Activated naive CD8-positive, alpha-beta T cell treated with anti-CD3 and anti-CD28 coated beads for 36 hours (primary cell): ENCODE results near the gene OTC. TPM values are rescaled to one million over a fixed set of nuclear protein-coding genes. Genes with fewer than 3 reads are reported as not detected.

ENCODE experiments used
- DNase-seq: peaks from one replicate; pipeline ENCODE4 v3.0.0; 2021
- H3K27ac Mint-ChIP-seq: one replicate; pipeline ENCODE4 v1.8.0; 2022; ENCODE audit warnings: mild to moderate bottlenecking, moderate library complexity, mixed read lengths
- H3K27me3 Mint-ChIP-seq: one replicate; pipeline ENCODE4 v1.8.0; 2022; ENCODE audit warnings: mild to moderate bottlenecking, mixed read lengths
- H3K36me3 Mint-ChIP-seq: one replicate; pipeline ENCODE4 v1.8.0; 2021; ENCODE audit warnings: mild to moderate bottlenecking, mixed read lengths
- H3K4me1 Mint-ChIP-seq: one replicate; pipeline ENCODE4 v1.8.0; 2021; ENCODE audit warnings: mixed read lengths
- H3K4me3 Mint-ChIP-seq: one replicate; pipeline ENCODE4 v1.8.0; 2022; ENCODE audit warnings: mild to moderate bottlenecking, moderate library complexity, mixed read lengths
- H3K9me3 Mint-ChIP-seq: one replicate; pipeline ENCODE4 v1.8.0; 2022; ENCODE audit warnings: mixed read lengths
- total RNA-seq, 2 experiments: library from RNA; stranded (reverse); gene quantifications; one replicate each; pipeline ENCODE4 v1.2.3, GENCODE V29; 2021

OTC gene
- total RNA-seq: not detected

DNA sequence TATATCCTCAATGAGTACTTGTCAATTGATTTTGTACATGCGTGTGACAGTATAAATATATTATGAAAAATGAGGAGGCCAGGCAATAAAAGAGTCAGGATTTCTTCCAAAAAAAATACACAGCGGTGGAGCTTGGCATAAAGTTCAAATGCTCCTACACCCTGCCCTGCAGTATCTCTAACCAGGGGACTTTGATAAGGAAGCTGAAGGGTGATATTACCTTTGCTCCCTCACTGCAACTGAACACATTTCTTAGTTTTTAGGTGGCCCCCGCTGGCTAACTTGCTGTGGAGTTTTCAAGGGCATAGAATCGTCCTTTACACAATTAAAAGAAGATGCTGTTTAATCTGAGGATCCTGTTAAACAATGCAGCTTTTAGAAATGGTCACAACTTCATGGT is at the start of gene OTC:
OTC (plus strand) TSS at position 243 of the 400 bp plus-strand sequence; CDS start at position 336, 93 bp downstream.
- H3K27ac Mint-ChIP-seq: no peak within 1 kb of the TSS
- DNase-seq: no peak
- H3K36me3 Mint-ChIP-seq: no peaks in the 10 kb centered on the region
- no peaks in the 10 kb centered on the region for H3K9me3 Mint-ChIP-seq
- no peak within 1 kb of the TSS for H3K4me3 Mint-ChIP-seq
- no peaks in the 10 kb centered on the region for H3K4me1 Mint-ChIP-seq
- peaks cover 7% of the 10 kb centered on the region for H3K27me3 Mint-ChIP-seq

DNA sequence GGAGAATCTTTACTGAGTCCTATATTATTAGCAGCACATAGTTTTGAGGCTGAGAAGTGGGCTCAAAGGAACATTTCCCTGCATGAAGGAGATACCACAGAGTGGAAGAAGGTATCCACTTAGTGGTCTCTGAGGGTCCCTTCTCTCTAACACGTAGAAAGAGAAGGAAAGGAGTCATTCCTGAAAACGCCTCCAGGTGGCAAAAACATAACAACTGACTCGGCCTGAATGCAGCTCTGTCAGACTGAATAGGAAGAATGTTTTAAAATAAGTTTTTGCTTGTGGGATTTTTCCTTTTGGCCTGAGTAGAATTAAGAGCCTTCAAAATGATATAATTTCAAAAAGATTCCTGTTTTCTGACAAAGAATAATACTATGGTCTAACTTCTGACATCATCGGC is 48.4 kb upstream of the OTC start:
- H3K27ac Mint-ChIP-seq: no peak overlapping the region
- no peaks in the 10 kb centered on the region for H3K36me3 Mint-ChIP-seq
- H3K9me3 Mint-ChIP-seq: no peaks in the 10 kb centered on the region
- no peaks in the 10 kb centered on the region for H3K4me1 Mint-ChIP-seq
- H3K27me3 Mint-ChIP-seq: no peaks in the 10 kb centered on the region
- no peak for DNase-seq
- H3K4me3 Mint-ChIP-seq: no peak overlapping the region

DNA sequence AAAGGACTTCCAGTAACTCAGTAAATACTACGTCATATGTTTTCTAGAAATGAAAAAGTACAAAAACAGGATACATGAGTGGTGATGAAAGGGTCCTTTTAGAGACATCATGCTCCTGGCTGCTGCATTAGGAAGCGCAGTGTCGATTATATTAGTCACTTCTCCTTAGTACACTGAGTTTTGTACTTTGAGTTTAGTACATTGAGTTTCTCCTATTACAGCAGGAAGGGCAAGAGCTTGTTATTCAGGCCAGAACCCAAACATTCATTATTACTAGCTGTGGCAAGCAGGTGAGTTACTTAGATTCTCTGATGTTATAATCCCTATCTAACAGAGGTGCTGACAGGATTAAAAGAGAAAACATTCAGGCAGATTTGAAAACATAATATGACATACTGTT is 46.4 kb upstream of the OTC start:
- Mint-ChIP-seq H3K4me1 (no peaks in the 10 kb centered on the region), H3K4me3 (no peak overlapping the region), H3K27me3 (no peaks in the 10 kb centered on the region), H3K9me3 (no peaks in the 10 kb centered on the region), H3K27ac (no peak overlapping the region), H3K36me3 (no peaks in the 10 kb centered on the region)
- DNase-seq: no peak

DNA sequence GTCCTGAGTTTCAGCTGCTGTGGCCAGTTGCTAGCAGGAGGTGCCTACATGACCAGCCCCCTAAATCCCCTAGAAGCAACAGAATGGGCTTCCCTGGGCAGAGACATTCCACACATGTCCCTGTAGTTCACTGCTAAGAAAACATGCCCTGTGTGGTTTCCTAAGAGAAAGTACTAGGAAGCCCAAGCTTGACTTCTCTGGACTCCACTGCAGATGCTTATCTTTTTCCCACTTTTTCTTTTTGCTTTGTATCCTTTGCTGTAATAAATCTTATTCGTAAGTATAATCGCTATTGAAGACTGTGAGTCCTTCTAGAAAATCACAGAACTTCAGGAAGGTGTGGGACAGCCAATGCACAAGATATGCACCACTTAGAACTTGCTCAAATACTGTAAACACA is 40.7 kb upstream of the OTC start:
- Mint-ChIP-seq H3K27me3 (no peaks in the 10 kb centered on the region), H3K27ac (no peak overlapping the region), H3K4me1 (no peaks in the 10 kb centered on the region), H3K4me3 (no peak overlapping the region), H3K36me3 (peaks cover 2% of the 10 kb centered on the region), H3K9me3 (no peaks in the 10 kb centered on the region)
- no peak for DNase-seq

DNA sequence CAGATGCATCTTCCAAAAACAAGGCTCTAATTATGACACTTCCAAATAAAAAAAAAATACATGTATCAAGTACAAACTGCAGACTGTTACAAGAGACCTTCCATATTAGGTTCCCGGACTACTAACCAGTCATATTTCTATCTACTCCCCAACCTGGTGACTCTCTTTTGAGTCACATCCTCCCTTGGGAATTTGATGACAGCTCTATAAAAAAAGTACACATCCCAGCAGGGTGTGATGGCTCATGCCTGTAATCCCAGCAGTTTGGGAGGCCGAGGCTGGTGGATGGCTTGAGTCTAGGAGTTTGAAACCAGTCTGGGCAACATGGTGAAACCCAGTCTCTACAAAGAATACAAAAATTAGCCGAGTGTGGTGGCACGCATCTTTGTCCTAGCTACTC is 40.0 kb upstream of the OTC start:
- peaks cover 2% of the 10 kb centered on the region for H3K36me3 Mint-ChIP-seq
- H3K4me1 Mint-ChIP-seq: no peaks in the 10 kb centered on the region
- no peaks in the 10 kb centered on the region for H3K27me3 Mint-ChIP-seq
- H3K4me3 Mint-ChIP-seq: no peak overlapping the region
- no peak for DNase-seq
- H3K9me3 Mint-ChIP-seq: no peaks in the 10 kb centered on the region
- H3K27ac Mint-ChIP-seq: no peak overlapping the region

DNA sequence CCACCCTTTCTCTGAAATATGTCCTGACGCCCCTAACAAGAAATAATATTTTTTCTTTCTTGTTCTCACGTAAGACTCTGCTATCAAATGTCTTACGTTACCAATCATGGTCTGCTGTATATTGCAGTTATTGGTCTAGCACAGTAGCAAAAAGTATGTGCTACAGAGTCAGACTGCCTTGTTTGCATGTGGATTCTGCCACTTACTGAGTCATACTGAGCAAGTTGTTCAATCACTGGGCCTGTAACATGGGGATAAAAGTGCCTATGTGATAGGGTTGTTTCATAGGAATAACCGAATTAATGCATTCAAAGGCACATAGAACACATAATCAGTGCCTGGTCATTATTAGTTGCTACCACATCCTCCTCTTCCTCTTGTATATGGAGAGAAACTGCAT is 39.2 kb upstream of the OTC start:
- Mint-ChIP-seq H3K4me1 (no peaks in the 10 kb centered on the region), H3K27ac (no peak overlapping the region), H3K27me3 (no peaks in the 10 kb centered on the region), H3K36me3 (peaks cover 2% of the 10 kb centered on the region), H3K4me3 (no peak overlapping the region), H3K9me3 (no peaks in the 10 kb centered on the region)
- no peak for DNase-seq

DNA sequence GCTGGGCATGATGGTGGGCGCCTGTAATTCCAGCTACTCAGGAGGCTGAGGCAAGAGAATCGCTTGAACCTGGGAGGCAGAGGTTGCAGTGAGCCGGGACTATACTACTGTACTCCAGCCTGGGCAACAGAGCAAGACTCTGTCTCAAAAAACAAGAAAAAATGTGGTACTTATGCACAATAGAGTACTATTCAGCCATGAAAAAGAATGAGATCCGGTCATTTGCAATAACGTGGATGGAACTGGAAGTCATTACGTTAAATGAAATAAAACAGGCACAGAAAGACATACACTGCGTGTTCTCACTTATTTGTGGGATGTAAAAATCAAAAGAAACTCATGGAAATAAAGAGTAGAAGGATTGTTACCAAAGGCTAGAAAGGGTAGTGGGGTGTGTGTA is 37.2 kb upstream of the OTC start:
- H3K4me3 Mint-ChIP-seq: no peak overlapping the region
- DNase-seq: no peak
- no peaks in the 10 kb centered on the region for H3K4me1 Mint-ChIP-seq
- no peaks in the 10 kb centered on the region for H3K27me3 Mint-ChIP-seq
- H3K36me3 Mint-ChIP-seq: peaks cover 2% of the 10 kb centered on the region
- no peak overlapping the region for H3K27ac Mint-ChIP-seq
- H3K9me3 Mint-ChIP-seq: no peaks in the 10 kb centered on the region

DNA sequence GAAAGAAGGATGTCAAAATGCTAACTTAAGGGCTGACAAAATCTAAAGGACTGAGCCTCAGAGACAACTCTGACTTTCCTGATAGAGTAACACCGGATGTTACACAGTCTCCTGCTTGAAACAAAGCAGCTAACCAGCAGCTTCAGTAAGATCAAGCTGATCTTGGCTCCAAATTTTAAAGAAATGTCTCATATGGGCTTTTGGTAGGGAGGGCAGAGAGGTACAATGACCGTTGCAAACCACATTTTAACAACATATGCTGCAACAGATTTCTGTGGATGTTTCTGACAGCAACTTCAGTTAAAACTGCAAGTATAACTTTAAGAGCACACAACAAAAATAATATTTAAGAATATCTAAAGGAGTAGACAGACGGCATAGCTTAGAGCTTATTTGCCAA is 34.2 kb upstream of the OTC start:
- no peaks in the 10 kb centered on the region for H3K9me3 Mint-ChIP-seq
- peaks cover 2% of the 10 kb centered on the region for H3K36me3 Mint-ChIP-seq
- H3K27ac Mint-ChIP-seq: no peak overlapping the region
- no peak for DNase-seq
- H3K4me3 Mint-ChIP-seq: no peak overlapping the region
- H3K27me3 Mint-ChIP-seq: no peaks in the 10 kb centered on the region
- H3K4me1 Mint-ChIP-seq: no peaks in the 10 kb centered on the region

DNA sequence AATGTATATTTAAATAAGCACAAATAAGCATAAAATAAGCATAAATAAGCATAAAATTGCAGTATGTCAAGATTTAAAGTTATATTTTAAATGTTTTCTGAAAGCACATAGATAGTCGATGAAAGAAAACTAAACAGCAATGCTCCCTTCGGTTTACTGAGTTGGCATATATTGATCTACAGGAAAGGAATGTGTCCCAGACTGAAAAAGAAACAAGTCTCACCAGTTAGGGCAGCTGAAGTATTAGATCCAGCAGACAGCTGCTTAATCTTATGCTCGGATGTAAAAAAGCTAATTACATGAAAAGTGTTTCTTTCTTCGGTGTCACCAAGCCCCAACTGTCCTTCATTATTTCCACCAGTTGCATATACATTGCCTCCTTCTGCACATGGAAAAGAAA is 33.8 kb upstream of the OTC start:
- no peak overlapping the region for H3K4me3 Mint-ChIP-seq
- no peaks in the 10 kb centered on the region for H3K27me3 Mint-ChIP-seq
- DNase-seq: no peak
- peaks cover 2% of the 10 kb centered on the region for H3K36me3 Mint-ChIP-seq
- H3K27ac Mint-ChIP-seq: no peak overlapping the region
- H3K9me3 Mint-ChIP-seq: no peaks in the 10 kb centered on the region
- H3K4me1 Mint-ChIP-seq: peaks cover 2% of the 10 kb centered on the region

DNA sequence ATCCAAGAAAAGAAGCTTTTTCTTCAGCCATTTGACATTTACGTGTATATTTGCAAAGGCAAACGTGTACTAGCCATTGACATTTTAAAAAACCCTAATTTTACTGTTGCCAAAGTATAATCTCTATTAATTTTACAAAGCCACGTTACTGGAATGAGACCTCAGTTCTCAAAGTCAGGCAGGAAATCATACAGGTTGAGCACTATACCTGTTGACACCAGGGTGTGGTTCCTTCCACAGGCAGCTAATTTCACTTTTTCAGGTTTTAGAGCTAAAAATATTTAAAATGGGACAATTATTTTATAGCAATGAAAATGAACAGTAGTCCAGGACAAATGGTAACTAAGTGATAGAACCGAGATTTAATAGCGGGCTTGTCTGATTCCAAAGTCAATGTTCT is 31.6 kb upstream of the OTC start:
- no peak for DNase-seq
- Mint-ChIP-seq H3K27ac (no peak overlapping the region), H3K36me3 (no peaks in the 10 kb centered on the region), H3K27me3 (no peaks in the 10 kb centered on the region), H3K4me1 (peaks cover 7% of the 10 kb centered on the region), H3K9me3 (no peaks in the 10 kb centered on the region), H3K4me3 (no peak overlapping the region)

DNA sequence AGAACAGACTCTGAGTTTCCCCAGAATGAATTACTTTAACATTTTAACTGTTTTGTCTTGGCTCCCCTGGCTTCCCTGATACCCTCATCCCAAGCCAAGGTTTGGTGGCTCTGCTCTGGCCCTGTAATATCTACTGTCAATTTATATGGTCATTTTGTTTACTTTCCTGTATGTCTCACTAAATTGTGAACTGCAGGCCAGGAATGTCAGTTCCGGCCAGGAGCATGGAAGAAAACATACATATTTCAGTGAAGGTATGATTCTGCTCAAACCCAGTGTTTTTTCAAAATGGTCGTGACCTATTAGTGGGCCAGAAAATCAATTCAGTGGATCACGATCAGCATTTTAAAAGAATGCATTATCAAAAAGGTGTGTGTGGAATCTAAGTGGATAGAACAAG is 26.3 kb upstream of the OTC start:
- H3K27ac Mint-ChIP-seq: peak overlapping the region; percentile 90
- H3K4me3 Mint-ChIP-seq: peak overlapping the region; percentile 89
- no peak for DNase-seq

DNA sequence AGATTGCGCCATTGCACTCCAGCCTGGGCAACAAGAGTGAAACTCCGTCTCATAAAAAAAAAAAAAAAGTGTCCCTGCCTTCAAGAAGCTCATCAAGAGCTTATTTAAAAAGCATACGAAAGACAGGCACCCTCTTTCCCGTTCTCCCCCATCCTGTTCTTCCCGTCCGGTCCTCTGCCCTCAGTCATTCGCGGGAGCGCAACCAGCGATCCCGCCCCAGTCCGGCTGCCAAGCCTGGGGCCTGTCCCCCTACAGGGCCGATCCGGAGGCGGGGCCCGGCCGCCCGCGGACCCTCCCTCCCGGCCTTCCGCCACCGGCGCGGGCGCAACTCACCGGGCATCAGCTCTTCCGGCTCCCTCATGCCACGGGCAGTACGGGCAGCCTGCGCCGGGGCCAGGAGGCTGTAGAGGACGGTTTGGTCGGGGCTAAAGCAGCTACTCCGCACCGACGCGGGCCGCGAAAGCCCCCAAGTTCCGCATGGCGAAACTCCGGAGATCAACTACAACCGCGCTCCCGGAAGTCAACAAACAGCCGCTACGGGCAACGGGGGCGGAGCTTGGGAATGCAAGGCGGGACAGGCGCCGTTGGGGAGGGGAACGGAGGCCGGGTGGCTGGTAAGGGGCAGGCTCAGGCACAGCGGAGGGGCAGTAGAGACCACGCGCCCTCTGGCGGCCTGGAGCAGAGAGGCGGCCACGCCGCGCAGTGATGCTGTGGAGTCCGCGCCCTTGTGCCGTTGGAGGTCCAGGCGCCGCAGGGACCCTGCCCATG is 25.2 kb upstream of the OTC start, which contains the start of gene RPGR:
RPGR (minus strand) TSS at position 503 of the 768 bp plus-strand sequence; CDS start at position 361, 142 bp downstream.
- H3K4me3 Mint-ChIP-seq: peak within 1 kb of the TSS; percentile 89
- H3K9me3 Mint-ChIP-seq: no peaks in the 10 kb centered on the region
- H3K4me1 Mint-ChIP-seq: peaks cover 20% of the 10 kb centered on the region
- peak; percentile 91 for DNase-seq
- H3K36me3 Mint-ChIP-seq: no peaks in the 10 kb centered on the region
- peak within 1 kb of the TSS; percentile 90 for H3K27ac Mint-ChIP-seq
- H3K27me3 Mint-ChIP-seq: no peaks in the 10 kb centered on the region

More for the DNA sequence above, 26.3 kb upstream of the OTC start:
- peaks cover 20% of the 10 kb centered on the region for H3K4me1 Mint-ChIP-seq
- H3K36me3 Mint-ChIP-seq: no peaks in the 10 kb centered on the region
- no peaks in the 10 kb centered on the region for H3K9me3 Mint-ChIP-seq
- H3K27me3 Mint-ChIP-seq: no peaks in the 10 kb centered on the region

DNA sequence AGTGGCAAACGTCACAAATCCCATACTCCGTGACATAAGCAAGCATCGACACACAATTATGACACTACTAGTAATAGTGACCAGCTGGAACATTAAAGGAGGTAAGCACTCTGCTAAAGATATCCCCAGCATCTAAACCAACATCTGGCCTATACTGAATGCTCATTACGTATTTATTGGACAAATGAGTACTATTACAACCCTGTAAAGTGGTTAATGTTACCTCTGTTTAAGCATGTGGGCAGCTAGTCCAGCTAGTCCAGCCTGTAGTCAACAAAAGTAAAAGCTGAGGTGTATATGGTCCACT is 24.7 kb upstream of the OTC start:
- DNase-seq: no peak
- H3K4me1 Mint-ChIP-seq: peaks cover 20% of the 10 kb centered on the region
- no peaks in the 10 kb centered on the region for H3K9me3 Mint-ChIP-seq
- H3K4me3 Mint-ChIP-seq: peak overlapping the region; percentile 89
- peak overlapping the region; percentile 90 for H3K27ac Mint-ChIP-seq
- H3K36me3 Mint-ChIP-seq: no peaks in the 10 kb centered on the region
- no peaks in the 10 kb centered on the region for H3K27me3 Mint-ChIP-seq

DNA sequence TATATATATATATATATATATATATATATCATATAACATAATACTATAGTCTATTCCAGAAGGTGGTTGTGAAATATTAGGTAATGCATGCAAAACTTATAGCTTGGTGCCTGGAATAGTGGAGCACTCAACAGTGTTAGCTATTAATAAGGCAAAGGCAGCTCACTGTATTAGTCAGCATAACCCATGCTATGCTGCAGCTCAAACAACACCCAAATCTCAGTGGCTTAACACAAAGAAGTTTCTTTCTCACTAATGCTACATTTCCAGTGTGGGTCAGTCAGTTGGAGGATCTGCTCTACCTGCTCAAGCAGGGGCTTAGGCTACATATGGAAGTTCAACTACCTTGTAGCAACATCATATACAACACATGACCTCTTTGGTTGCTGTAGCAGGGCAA is 19.9 kb upstream of the OTC start:
- Mint-ChIP-seq H3K4me3 (no peak overlapping the region), H3K27me3 (no peaks in the 10 kb centered on the region), H3K36me3 (no peaks in the 10 kb centered on the region), H3K4me1 (peaks cover 8% of the 10 kb centered on the region), H3K27ac (no peak overlapping the region), H3K9me3 (no peaks in the 10 kb centered on the region)
- no peak for DNase-seq

DNA sequence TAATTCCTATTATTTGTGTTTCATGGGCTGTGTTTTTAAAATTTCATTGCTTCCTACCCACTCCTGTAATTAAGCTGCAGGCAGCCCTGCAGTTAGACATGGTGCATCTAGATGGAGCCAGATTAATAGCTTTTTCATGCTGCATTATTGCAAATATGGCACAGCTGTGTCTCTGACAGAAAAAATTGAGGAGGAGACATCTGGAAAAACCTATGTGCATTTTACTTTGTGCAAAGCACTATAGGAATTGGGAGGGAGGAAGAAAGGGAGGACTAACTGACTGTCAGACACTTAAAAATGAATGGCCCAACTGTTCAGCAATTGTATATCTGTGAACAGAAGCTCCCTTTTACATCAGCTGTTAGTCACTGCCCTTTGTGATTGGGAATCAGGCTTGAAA is 17.0 kb upstream of the OTC start:
- no peak for DNase-seq
- H3K4me1 Mint-ChIP-seq: no peaks in the 10 kb centered on the region
- no peak overlapping the region for H3K4me3 Mint-ChIP-seq
- no peaks in the 10 kb centered on the region for H3K9me3 Mint-ChIP-seq
- H3K27me3 Mint-ChIP-seq: no peaks in the 10 kb centered on the region
- H3K27ac Mint-ChIP-seq: no peak overlapping the region
- H3K36me3 Mint-ChIP-seq: no peaks in the 10 kb centered on the region

DNA sequence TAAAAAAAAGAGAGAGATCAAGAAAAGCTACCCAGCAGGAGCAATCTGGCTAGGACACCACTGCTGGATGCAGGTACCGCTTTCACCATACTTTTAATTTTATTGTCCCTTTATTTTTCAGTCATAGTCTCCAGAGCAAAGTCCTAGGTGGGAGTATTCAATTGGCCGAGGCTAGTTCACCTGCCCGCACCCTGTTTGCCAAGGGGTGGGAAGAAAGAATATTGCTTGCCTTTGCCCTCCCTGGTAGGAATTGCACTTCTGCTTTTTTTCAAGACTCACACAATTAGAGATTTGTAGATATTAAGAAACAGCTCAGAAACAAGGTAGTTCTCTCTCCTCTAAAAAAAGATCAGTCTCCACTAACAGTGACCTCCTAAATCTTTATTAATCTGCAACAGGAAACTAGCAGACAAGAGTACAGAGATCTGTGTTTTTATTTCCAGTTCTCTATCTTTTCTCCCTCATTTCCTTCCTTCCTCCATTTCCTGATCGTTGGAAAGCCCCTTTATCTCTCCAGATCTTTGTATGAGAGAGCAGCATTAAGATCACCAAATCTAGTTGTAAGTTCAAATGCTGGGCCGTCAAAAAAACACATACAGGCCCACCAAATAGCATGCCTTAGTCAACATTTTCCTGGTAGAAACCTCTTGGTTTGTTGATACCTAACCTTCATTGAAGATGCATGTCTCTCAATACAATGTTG is 15.7 kb upstream of the OTC start:
- Mint-ChIP-seq H3K36me3 (no peaks in the 10 kb centered on the region), H3K4me1 (no peaks in the 10 kb centered on the region), H3K9me3 (no peaks in the 10 kb centered on the region), H3K4me3 (no peak overlapping the region), H3K27ac (no peak overlapping the region), H3K27me3 (peaks cover 5% of the 10 kb centered on the region)
- DNase-seq: no peak
